Tibial nerve (tissue), 4 donors: Measurements from ENCODE around the gene MTA3.

Source experiments
- EP300 ChIP-seq, 2 donors: sonication (generic); formaldehyde crosslinking; IDR thresholded peaks; one replicate each; pipeline ENCODE4 v1.6.1; 2017; ENCODE audit warnings: antibody characterized with exemption in 2 of 2, mild to moderate bottlenecking in 1 of 2
- POLR2A ChIP-seq, 2 donors: fragments of 450-650 bp; IDR thresholded peaks; one replicate each; pipeline ENCODE4 v1.6.1; 2017; ENCODE audit warnings: antibody characterized with exemption in 2 of 2, mild to moderate bottlenecking in 2 of 2, moderate library complexity in 2 of 2
- TF ChIP-seq, protein P1 (sequence below), 5 experiments: fragments of 200-600 bp in 3 of 5; fragments of 450-650 bp in 2 of 5; sonication (generic) in 3 of 5; IDR thresholded peaks; one replicate each; pipeline ENCODE4 v1.5.1; 2016 to 2019; ENCODE audit warnings: antibody characterized with exemption in 5 of 5, mild to moderate bottlenecking in 3 of 5, moderate library complexity in 2 of 5

DNA sequence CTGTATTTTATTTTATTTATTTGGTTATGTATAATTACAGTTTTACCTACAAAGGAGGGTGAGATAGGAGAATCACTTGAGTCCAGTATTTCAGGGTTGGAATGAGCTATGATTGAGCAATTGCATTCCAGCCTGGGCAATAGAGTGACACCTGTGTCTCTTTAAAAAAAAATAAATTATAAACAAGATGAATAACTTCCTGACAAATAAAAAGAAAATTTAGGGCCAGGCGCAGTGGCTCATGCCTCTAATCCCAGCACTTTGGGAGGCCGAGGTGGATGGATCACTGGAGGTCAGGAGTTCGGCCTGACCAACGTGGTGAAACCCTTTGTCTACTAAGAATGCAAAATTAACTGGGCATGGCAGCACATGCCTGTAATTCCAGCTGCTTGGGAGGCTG, 17.3 kb downstream of the MTA3 start:
- TF ChIP-seq, protein P1, sequence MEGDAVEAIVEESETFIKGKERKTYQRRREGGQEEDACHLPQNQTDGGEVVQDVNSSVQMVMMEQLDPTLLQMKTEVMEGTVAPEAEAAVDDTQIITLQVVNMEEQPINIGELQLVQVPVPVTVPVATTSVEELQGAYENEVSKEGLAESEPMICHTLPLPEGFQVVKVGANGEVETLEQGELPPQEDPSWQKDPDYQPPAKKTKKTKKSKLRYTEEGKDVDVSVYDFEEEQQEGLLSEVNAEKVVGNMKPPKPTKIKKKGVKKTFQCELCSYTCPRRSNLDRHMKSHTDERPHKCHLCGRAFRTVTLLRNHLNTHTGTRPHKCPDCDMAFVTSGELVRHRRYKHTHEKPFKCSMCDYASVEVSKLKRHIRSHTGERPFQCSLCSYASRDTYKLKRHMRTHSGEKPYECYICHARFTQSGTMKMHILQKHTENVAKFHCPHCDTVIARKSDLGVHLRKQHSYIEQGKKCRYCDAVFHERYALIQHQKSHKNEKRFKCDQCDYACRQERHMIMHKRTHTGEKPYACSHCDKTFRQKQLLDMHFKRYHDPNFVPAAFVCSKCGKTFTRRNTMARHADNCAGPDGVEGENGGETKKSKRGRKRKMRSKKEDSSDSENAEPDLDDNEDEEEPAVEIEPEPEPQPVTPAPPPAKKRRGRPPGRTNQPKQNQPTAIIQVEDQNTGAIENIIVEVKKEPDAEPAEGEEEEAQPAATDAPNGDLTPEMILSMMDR (IDR thresholded peaks at IDR 0.05) = no peak
- TF ChIP-seq POLR2A (IDR thresholded peaks at IDR 0.05) (no peak), EP300 (IDR thresholded peaks at IDR 0.05) (no peak)
